GM18526 (cell line): ENCODE data around the gene LRP11.

Experiments used
- POLR2A ChIP-seq: IDR thresholded peaks from 3 replicates; pipeline ENCODE4 v1.6.1; 2011; ENCODE audit not compliant: insufficient read length; ENCODE audit errors: extremely low read depth

The LRP11 gene

DNA sequence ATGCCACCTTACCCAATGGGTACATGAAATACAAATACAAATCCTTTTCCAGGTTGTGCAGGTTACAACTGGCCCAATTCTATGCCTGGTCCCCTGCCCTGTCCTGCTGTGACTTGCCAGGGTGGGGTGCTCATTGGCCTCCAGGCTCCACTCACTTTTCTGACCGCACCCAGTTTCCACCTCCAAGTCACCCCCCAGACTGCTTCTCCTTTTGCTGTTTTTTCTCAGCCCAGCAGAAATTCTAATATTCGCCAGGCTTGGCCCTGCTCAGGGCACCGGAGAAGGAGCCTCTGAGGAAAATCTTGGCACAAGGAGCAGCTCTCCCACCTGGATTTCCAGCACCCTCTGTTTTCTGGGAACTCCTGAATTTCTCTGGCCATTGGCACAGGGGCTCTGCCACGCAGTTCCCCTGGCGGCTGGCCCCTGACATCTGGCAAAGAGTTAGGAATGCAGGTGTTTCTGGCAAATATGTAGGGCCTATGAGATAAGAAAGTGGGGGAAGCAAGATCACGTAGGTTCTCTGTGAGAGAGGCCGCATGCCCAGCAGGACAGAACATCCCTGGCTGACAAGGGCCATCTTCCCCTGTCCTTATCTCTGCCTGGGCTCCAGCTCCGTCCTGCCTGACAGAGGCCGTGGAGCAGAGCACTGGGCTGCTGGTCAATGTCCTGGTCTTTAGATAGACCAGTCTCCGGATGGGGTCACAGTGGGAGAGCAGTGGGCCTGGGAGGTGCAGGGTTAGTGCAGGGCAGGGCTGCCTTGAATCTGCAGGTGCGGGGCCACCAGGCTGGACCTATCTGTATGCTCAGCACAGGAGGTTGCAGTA lies 36.7 kb upstream of the LRP11 start:
- no peak for TF ChIP-seq POLR2A

DNA sequence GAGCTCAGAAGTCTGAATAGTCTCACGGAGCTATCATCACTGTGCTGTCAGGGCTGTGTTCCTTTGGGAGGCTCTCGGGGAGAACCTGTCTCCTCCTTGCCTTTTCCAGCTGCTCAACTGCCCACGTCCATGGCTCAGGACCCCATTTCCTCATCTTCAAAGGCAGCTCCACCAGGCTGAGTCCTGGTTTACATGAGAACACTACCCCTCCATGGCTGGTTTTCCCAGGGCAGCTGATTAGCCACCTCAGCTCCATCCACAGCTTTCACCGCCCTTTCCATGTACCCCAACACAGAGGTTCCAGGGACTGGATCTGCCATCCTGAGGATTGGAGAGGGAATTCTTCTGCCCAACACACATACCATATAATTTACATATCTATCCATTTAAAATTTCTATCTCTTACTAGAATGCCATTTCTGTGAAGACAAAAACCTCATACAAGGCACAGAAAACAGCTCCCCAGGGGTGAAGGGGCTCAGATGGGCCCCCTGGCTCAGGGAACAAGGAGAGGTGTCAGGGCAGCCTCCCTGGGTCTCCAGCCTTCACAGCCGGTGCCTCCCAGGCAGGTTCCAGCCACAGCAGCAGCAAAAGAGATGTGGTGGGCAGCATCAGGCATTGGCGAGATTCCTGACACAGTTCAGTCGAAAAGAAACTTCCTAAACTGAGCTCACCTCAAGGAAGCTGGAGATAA lies 35.9 kb upstream of the LRP11 start:
- no peak for TF ChIP-seq POLR2A

DNA sequence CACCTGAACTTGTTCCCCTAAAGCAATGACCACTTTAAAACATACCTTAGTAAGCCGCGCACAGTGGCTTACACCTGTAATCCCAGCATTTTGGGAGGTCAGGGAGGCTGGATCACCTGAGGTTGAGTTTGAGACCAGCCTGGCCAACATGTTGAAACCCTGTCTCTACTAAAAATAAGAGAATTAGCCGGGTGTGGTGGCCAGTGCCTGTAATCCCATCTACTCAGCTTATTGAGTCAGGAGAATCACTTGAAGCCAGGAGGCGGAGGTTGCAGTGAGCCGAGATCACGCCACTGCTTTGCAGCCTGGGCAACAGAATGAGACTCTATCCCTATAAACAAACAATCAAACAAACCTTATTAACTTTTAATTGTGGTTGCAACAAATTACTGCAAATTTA lies 35.3 kb upstream of the LRP11 start:
- TF ChIP-seq POLR2A = no peak

DNA sequence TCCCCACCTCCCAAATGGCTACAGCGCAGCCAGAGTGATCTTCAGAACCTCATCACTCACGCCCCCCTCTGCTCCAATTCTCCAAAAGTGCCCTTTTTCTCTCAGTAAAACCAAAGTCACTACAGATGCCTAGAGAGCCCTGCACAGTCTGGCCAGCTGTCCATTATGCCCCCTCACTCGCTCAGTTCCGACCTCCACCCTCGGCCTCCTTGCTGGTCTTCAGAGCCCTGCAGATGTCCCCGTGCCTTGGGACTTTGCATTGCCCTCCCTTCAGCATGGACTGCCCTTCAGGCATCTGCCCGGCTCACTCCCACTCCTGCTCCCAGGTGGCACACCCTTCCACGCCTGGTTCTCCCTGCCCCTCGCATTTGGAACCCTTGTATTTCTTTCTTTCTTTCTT lies 34.8 kb upstream of the LRP11 start:
- TF ChIP-seq POLR2A = no peak

DNA sequence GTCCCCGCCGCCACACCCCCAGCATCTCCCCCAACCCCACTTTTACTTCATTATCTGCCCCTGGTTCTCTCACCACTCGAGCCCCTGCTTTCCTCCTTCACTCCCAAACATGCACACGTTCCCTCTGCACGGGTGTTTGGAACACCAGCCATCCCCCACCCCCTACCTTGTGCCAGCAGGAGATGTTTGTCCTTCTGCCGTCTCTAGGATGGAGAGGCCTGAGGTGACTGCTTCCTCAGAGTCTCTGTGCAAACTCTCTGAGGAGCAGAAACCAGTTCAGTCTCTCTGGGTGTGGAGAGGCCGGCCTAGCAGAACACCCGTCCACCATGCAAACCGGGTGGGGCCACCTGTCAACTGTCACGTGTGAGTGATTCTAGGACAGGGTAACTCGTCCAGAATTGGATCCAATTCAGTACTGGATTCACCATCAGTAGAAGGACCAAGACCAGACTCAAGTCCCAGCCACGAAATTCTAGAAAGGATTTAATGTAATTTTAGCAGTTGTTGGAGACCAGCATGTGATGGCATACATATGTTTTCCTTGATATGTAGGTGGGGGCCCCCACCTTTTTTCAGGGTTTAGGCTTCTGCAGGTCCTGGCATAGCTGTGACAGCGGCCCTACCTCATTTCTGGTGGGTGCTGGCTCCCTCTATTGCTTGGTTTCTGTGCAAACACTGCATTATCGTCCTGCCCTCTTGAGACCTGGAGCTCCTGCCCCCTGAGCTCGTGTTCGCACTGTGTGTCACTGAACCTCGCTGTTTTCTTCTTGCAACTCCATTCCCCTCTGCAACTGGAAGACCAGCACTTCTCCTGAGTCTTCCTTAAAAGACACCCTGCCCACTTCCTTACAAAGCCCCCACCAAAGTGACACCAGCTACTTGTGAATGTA lies 33.9 kb upstream of the LRP11 start, which contains the start of gene RAET1E:
RAET1E (minus strand) TSS at position 259 of the 890 bp plus-strand sequence. CDS start 7,212 bp downstream, outside the sequence.
- no peak for TF ChIP-seq POLR2A

DNA sequence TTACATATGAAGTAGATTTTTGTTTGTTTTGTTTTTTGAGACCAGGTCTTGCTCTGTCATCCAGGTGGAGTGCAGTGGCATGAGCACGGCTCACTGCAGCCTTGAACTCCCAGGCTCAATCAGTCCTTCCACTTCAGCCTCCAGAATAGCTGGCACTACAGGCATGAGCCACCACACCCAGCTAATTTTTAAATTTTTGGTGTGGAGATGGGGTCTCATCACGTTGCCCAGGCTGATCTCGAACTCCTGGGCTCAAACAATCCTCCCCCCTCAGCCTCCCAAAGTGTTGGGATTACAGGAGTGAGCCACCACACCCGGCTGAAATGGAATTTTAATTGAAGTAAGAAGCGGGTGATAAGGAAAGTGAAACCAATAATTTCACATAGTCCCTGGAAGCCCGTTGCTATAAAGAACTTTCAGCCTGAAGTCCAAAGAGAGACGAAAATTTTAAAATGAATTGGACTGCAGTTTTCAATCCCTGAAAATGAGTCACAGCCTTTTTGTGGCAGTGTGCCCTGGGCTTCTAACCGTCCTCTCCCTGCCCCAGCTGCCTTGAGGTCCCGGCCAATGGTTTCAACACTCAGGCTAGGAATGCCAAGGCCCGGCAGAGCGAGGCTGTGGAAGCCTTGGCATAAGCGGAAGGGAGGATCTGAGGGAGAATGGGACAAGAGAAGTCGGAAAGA lies 33.0 kb upstream of the LRP11 start:
- TF ChIP-seq POLR2A = no peak

DNA sequence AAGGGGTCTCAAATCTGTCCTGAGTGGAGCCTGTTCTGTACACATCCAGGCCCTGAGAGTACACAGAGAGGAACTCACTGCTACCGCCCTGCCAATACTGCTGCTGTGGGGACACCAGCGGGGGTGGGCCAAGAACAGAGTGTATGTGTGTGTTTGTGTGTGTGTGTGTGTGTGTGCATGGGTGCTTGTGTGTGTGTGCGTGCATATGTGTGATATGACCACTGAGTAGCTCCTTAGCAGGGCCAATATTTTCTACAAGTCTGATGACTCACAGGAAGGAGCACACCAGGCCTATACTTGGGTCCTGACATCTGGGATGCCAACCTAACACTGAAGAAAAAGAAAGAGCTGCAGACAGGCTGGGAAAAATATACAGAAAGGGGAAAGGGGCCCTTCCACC lies 32.3 kb upstream of the LRP11 start:
- TF ChIP-seq POLR2A = no peak

DNA sequence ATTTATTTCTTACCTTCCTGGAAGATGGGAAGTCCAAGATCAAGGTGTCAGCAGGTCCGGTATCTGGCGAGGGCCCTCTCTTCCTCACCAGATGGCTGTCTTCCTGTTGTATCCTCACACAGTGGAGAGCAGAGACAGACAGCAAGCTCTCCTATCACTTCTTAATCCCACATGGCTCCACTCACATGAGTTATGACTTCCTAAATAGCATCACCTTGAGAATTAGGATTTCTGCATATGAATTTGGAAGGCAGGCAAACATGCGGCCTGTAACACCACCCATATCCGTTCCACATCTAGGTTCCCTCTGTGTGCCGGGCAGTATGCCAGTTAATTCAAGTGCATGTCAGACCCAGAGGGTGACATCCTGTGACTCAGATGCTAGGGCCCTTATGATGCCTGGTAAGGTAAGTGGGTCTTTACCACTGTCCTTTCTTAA lies 31.7 kb upstream of the LRP11 start:
- TF ChIP-seq POLR2A = no peak

DNA sequence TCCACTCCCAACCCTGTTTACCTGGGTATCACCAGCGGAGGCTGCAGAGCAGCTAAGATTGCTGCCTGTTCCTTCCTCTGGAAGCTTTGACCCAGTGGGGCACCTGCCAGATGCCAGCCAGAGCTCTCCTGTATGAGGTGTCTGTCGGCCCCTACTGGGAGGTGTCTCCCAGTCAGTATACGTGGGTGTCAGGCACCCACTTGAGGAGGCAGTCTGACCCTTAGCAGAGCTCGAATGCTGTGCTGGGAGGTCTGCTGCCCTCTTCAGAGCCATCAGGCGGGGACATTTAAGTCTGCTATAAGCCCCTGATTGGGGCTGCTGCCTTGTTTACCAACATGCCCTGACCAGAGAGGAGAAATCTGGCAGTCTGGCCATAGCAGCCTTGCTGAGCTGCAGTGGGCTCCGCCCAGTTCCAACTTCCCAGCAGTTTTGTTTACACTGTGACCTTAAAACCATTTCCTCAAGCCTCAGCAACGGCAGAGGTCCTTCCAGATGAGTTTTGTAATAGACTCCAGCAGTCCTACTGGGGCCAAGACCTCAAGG lies 31.0 kb upstream of the LRP11 start:
- TF ChIP-seq POLR2A = no peak

DNA sequence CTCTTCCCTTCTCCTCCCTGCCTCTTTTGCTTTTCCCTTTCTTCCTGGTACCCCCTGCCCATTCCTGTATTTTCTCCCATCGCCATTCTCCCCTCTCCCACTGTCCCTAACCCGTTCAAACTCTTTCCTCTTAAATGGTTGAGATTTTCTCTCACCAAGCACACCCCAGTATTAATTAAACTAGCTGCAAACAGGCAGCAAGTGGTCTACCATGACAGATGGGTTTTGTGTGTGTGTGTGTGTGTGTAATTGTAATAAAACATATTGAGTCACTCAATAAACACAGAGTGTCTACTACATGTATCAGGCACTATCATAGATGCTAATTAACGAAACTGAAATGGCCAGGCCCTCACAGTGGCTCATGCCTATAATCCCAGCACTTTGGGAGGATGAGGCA lies 27.1 kb upstream of the LRP11 start:
- TF ChIP-seq POLR2A = no peak

DNA sequence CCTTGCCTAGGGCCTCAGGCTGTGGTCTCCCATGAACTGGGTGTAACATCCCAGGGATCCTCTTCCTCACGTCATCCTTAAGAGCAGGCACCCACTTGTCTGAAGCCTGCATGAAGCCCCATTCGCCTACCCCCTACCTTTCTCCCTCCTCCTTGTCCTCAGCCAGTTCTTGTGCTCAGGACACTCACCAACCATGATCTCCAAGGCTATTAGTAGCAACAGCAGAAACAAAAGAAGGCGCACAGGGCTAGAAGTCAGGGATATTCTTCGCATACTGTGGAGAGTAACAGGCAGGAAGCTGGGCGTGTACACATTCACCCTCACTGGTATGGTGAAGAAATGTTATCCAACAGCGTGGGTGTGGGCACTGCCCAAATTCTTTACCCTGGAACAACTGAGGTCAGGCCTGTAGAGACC lies 26.5 kb upstream of the LRP11 start:
- TF ChIP-seq POLR2A = no peak

DNA sequence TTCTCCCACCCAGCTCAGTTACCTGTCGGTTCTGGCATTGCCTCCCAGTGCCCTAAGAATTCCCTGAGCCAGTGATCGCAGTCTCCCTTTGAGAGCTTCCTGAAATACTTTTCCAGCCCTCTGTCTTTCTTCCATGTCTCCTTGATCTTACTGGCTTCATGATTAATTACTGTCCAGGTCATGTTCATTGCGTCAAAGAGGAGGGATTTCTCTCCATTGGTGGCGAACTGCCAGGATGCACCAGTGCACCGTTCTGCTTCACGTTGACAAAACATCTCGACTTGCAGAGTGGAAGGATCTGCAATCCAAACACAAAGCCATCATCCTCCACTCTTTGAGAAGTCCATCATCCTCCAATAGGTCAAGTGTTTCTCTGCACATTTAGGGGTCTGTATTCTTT lies 25.2 kb upstream of the LRP11 start:
- no peak for TF ChIP-seq POLR2A

DNA sequence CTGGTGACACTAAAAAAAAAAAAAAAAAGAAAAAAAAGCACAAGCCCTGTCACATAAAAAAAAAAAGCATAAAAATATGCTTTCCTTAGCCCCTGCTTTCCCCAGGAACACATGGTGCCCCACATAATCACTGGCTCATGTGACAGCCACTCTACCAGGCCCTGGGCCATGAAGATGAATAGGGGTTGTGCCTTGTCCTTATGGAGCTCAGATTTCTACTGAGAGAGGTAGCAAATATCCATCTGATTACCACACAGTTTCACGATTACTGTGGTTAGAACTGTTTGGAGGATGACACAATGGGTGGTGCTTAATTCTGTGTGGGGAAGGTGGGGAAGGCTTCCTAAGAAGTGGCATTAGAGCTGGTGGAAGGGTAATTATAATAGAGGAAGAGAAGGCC lies 24.5 kb upstream of the LRP11 start:
- TF ChIP-seq POLR2A = no peak

DNA sequence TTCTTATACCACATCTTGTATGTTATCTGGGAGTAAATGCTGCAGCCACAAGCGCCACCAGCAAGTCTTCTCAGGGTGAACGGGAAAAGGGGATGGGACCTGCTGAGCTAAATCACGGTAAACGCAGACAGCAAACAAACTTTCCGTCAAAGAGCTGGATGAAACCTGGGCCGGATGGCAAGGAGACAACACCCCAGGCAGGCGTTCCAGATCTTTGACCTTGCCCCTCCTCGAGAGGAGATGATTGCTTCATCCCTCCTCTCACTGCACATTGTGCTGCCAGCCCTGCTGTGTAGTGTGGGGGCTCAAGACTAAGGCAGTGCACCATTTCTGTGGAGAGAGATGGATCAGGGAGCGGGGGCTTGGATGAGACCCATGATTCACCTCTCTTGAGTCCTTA lies 23.9 kb upstream of the LRP11 start:
- no peak for TF ChIP-seq POLR2A

DNA sequence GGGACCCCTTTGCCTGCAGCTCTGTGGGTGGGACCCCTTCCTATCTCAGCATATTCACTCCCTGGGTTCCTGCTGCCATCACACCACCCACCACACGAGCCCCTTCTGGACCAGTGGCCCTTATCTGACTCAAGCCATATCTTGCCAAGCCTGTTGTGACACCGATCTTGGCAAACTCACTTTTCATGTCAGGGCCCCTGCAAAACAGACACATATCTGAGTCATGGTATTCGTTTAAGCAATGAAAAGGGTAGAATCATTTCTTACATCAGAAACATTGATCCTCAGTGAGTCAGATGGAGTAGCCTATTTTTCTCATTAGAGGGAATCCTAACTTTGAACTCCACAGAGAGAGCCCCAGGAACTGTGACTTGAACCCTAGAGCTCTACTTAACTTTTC lies 23.2 kb upstream of the LRP11 start:
- no peak for TF ChIP-seq POLR2A

DNA sequence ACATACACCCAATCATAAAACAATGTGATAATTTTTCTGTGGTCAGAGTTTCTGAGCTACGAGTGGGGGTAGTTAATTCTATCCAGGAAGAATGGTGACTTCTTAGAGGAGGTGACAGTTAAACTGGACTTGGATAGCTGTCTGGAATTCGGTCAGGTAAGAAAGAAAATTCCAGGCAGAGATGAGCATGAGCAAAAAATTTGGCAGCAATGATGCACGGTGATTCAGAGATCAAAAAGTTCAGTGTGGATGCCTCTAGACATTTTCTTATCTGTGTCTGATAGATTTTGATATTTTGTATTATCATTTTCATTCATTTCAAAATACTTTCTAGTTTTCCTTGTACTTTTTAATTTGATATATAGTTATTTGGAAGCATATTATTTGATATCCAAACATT lies 21.7 kb upstream of the LRP11 start:
- no peak for TF ChIP-seq POLR2A
